ENCODE data around the gene NFILZ.
A peak's percentile ranks its signal among the peaks of the same experiment; 100 is the strongest.
"Not testable (repeated sequence)": the region's sequence is repeated elsewhere in the genome, so short reads cannot be mapped to it uniquely, and the experiment has no call there.

The NFILZ gene

GRCh38 chr19:8611391-8611876, 19.0 kb upstream of the NFILZ start:
- no peak for DNase-seq (ENCODE audit: low read depth)

- no peak for DNase-seq (ENCODE audit: low read depth)
These were observed 18.3 kb upstream of the NFILZ start for GRCh38 chr19:8611877-8612806.

GRCh38 chr19:8612807-8613171, 17.6 kb upstream of the NFILZ start:
- DNase-seq (ENCODE audit: low read depth): no peak

- DNase-seq (ENCODE audit: low read depth): no peak
These were observed 16.0 kb upstream of the NFILZ start for GRCh38 chr19:8614455-8614854.

GRCh38 chr19:8615024-8615423, 15.4 kb upstream of the NFILZ start:
- DNase-seq (ENCODE audit: low read depth): no peak

- peak; percentile 25 for DNase-seq (ENCODE audit: low read depth)
These were observed 14.4 kb upstream of the NFILZ start for GRCh38 chr19:8615813-8616596.

GRCh38 chr19:8616861-8617260, 13.6 kb upstream of the NFILZ start:
- DNase-seq (ENCODE audit: low read depth): no peak

GRCh38 chr19:8617325-8617724, 13.1 kb upstream of the NFILZ start:
- not testable (repeated sequence) for DNase-seq (ENCODE audit: low read depth)

- DNase-seq (ENCODE audit: low read depth): no peak
These were observed 12.4 kb upstream of the NFILZ start for GRCh38 chr19:8617984-8618383.

- DNase-seq (ENCODE audit: low read depth): no peak
These were observed 11.7 kb upstream of the NFILZ start for GRCh38 chr19:8618751-8619150.

- not testable (repeated sequence) for DNase-seq (ENCODE audit: low read depth)
These were observed 7.5 kb upstream of the NFILZ start for GRCh38 chr19:8622886-8623285.

GRCh38 chr19:8626842-8627241, 3.6 kb upstream of the NFILZ start:
- no peak for DNase-seq (ENCODE audit: low read depth)

GRCh38 chr19:8629184-8629583, 1.2 kb upstream of the NFILZ start:
- DNase-seq (ENCODE audit: low read depth): no peak

- DNase-seq (ENCODE audit: low read depth): no peak
These were observed 477 bp downstream of the NFILZ start for GRCh38 chr19:8630796-8631424.

- DNase-seq (ENCODE audit: low read depth): no peak
These were observed 989 bp downstream of the NFILZ start for GRCh38 chr19:8631425-8631819.

GRCh38 chr19:8635422-8635821, 5.0 kb downstream of the NFILZ start:
- DNase-seq (ENCODE audit: low read depth): no peak

GRCh38 chr19:8637070-8637469, 6.6 kb downstream of the NFILZ start:
- not testable (repeated sequence) for DNase-seq (ENCODE audit: low read depth)

- no peak for DNase-seq (ENCODE audit: low read depth)
These were observed 7.7 kb downstream of the NFILZ start for GRCh38 chr19:8638078-8638619.

GRCh38 chr19:8639821-8640401, 9.5 kb downstream of the NFILZ start:
- DNase-seq (ENCODE audit: low read depth): no peak

- no peak for DNase-seq (ENCODE audit: low read depth)
These were observed 10.1 kb downstream of the NFILZ start for GRCh38 chr19:8640402-8641004.

GRCh38 chr19:8641221-8641907, 10.9 kb downstream of the NFILZ start:
- no peak for DNase-seq (ENCODE audit: low read depth)

Measured in stimulated activated CD8-positive, alpha-beta memory T cell treated with anti-CD3 and anti-CD28 coated beads, Interleukin-15, amount 100 ng/mL, for 24 hours (primary cell).